Aorta (tissue), 5 donors: ENCODE results near the gene QRICH2. TPM values are rescaled to one million over a fixed set of nuclear protein-coding genes. Genes with fewer than 3 reads are reported as not detected.
"Not testable (repeated sequence)": the region's sequence is repeated elsewhere in the genome, so short reads cannot be mapped to it uniquely, and the experiment has no call there.

Experiments
- ATAC-seq: fragments of 200-7000 bp; cut with Tn5 transposase; one replicate; pipeline ENCODE4 v1.9.1; 2022; ENCODE audit warnings: moderate library complexity; ENCODE audit not compliant: low FRiP score
- DNase-seq, 2 donors: peaks; one replicate each; pipeline ENCODE4 v3.0.0-alpha.2; 2020
- H3K27ac ChIP-seq, 2 donors: one replicate each; pipeline ENCODE4 v1.5.1; 2013; ENCODE audit warnings: low read length in 2 of 2, mild to moderate bottlenecking in 2 of 2, moderate library complexity in 2 of 2, control low read depth in 1 of 2, inconsistent platforms in 1 of 2, low read depth in 1 of 2
- H3K27me3 ChIP-seq, 2 donors: one replicate each; pipeline ENCODE4 v1.6.1; 2013; ENCODE audit warnings: control low read depth in 1 of 2, low read length in 1 of 2, mild to moderate bottlenecking in 1 of 2, moderate library complexity in 1 of 2; ENCODE audit not compliant: insufficient read depth in 2 of 2, control insufficient read depth in 1 of 2
- H3K36me3 ChIP-seq, 2 donors: one replicate each; pipeline ENCODE4 v1.6.1; 2013; ENCODE audit warnings: control low read depth in 1 of 2, low read length in 1 of 2, mild to moderate bottlenecking in 1 of 2; ENCODE audit not compliant: insufficient read depth in 2 of 2, control insufficient read depth in 1 of 2
- H3K4me1 ChIP-seq, 2 donors: one replicate each; pipeline ENCODE4 v1.6.1; 2013; ENCODE audit warnings: low read length in 2 of 2, control low read depth in 1 of 2, mild to moderate bottlenecking in 1 of 2, moderate library complexity in 1 of 2; ENCODE audit not compliant: insufficient read depth in 2 of 2, control insufficient read depth in 1 of 2
- H3K4me3 ChIP-seq, 2 donors: one replicate each; pipeline ENCODE4 v1.5.1; 2013; ENCODE audit warnings: low read length in 2 of 2, control low read depth in 1 of 2, mild to moderate bottlenecking in 1 of 2
- H3K9me3 ChIP-seq: one replicate; pipeline ENCODE4 v1.6.1; 2013; ENCODE audit warnings: mild to moderate bottlenecking, low read length; ENCODE audit not compliant: control insufficient read depth
- WGBS, 2 donors: extraction: QIAGEN DNeasy Blood & Tissue Kit; methylation state at CpG; one replicate each; pipeline ENCODE4 v1.1.7; 2013; 5-methylcytosine and 5-hydroxymethylcytosine counted together
- intact Hi-C, 2 donors: fragments of 100-400 bp; cut with DNase I; formaldehyde crosslinking; loops; one replicate each; pipeline versions ENCODE4 v1.14.2 to v1.15.0; 2022
- polyA plus RNA-seq, 2 donors: library from polyadenylated mRNA; stranded (reverse); fragments of 200-250 nt; gene quantifications; one replicate each; pipeline ENCODE4 v1.2.3, GENCODE V29; 2013
- total RNA-seq, 2 donors: library from RNA; stranded (reverse); fragmentation: NEBNext Ultra II Directional; extraction: Animal tissue kit (Norgen Biotek cat#: 25700); gene quantifications; one replicate each; pipeline ENCODE4 v1.2.1, GENCODE V29; 2021
- donor health status: healthy with polysubstance abuse.
- donor health status: Bipolar disorder and iron deficiency.
- donor health status: DM: no; HTN: no; CAD: no.
- donor health status: DM: no; HTN: no; CAD: no.
- donor health status: DM: yes; HTN: yes; CAD: no.

Gene QRICH2
- total and polyA plus RNA-seq, 4 donors = 1.4 to 12.8 (median 3.8) TPM

DNA sequence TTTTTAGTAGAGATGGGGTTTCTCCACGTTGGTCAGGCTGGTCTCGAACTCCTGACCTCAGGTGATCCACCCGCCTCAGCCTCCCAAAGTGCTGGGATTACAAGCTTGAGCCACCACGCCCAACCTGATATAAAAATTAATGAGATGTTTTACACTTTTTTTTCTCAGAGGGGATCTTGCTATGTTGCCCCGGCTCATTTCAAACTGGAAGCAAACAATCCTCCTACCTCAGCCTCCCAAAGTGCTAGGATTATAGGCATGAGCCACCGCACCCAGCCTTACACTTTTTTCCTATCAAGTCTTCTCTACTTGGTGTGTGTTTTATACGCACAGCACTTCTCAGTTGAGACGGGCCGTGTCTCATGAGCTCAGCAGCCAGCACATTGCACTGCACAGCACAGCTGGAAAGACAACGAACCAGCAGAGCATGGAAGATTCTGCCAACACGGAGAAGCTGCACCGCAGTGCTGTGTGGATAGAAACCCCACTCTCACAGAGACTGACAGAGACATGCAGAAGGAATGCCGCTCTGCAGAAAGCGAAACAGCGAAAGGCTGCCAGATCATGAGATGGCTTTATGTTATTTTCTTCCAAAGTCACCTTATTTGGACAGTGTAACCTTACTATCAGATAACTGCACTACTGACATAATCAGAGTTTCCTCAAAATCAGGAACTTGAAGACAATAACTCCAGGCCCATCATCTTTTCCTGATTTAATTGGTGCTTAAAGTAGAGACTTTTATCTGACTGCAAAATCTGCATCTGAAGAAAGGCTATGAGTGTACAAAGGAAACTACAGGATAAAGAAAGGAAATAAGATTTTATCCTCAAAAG is 6.5 kb upstream of the QRICH2 start:
- intact Hi-C loops = no loop called here
- Histone ChIP-seq H3K9me3 (no peaks in the 10 kb centered on the region), H3K36me3 (peaks cover 6 to 13% of the 10 kb centered on the region in 2 donors), H3K27ac (no peak overlapping the region), H3K4me3 (no peak overlapping the region), H3K27me3 (no peaks in the 10 kb centered on the region), H3K4me1 (no peaks in the 10 kb centered on the region)
- peak in 1 of 2 donors; percentile 28 for DNase-seq
- WGBS, 2 donors = 92 to 94% methylated on average over 15 of the region's 15 CpGs
- peak; percentile 33 for ATAC-seq

GRCh38 chr17:76312735-76313134 is 4.7 kb upstream of the QRICH2 start:
- WGBS, 2 donors = 73 to 80% methylated on average over 9 of the region's 9 CpGs
- intact Hi-C loops = no loop called here
- no peak for ATAC-seq
- no peaks in the 10 kb centered on the region for H3K27me3 ChIP-seq
- H3K4me3 ChIP-seq = no peak overlapping the region
- no peaks in the 10 kb centered on the region for H3K9me3 ChIP-seq
- H3K4me1 ChIP-seq = no peaks in the 10 kb centered on the region
- DNase-seq = peak in 1 of 2 donors; percentile 17
- H3K27ac ChIP-seq = no peak overlapping the region
- H3K36me3 ChIP-seq = peaks cover 4 to 13% of the 10 kb centered on the region in 2 donors

DNA sequence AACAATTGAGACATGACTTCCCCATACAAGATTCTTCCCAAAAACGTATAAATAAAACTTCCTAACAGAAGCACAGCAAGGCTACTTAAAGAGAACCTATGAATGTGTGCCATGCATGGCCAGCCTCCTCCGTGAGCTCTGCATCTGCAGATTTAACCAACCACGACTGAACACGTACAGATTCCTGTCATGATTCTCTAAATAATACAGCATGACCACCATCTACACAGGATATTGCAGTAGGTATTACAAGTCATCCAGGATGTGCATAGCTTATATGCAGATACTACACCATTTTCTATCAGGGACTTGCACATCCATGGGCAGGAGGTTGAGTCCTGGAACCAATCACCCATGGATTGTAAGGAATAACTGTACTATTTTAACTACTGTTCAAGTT is 1.4 kb upstream of the QRICH2 start:
- DNase-seq (peak in 1 of 2 donors; percentile 13), ATAC-seq (no peak)
- intact Hi-C loops = loop anchor here in 1 of 2 donors (10.0 kb wide), 2 partner anchors 45 to 195 kb away; partner anchors contain the start of genes PRPSAP1 and RHBDF2
- Histone ChIP-seq H3K4me3 (no peak overlapping the region), H3K27ac (no peak overlapping the region), H3K27me3 (no peaks in the 10 kb centered on the region), H3K9me3 (no peaks in the 10 kb centered on the region), H3K4me1 (no peaks in the 10 kb centered on the region), H3K36me3 (peaks cover 4 to 15% of the 10 kb centered on the region in 2 donors)
- 86 to 88% methylated on average over 4 of the region's 4 CpGs for WGBS, 2 donors

DNA sequence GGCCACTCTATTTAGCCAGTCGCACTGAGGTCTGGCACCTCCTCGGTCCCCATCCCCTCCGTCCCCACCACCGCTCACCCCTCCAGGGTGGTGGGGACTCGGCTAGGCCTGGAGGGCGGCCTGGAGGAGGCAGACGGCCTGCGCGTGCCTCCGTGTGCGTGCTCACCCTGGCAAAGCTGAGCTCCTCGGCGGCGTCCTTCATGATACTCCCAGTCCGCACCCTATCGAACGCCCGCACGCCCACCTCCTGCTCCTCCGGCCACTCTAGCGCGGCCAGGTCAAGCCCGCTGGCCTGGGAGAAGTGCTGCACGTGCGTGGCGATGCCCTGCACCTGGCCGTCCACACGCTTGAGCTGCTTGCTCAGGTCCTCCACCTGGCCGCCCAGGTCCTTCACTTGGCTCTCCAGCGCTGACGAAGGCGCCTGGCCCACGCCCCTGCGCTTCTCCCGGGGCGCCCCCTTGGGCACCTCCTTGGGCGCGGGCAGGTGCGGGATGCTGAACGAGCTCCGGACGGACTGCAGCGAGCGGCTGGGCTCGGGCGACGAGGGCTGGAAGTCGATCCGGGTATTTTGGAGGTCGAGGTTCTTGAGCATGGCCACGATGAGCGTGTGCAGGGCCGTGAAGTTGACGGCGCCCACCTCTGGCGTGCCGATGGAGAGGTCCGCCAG is 644 bp downstream of the QRICH2 start:
- no peak overlapping the region for H3K27ac ChIP-seq
- H3K4me3 ChIP-seq = no peak overlapping the region
- 96 to 97% methylated on average over 58 of the region's 58 CpGs for WGBS, 2 donors
- peak in 1 of 2 donors; percentile 75 for DNase-seq
- H3K9me3 ChIP-seq = no peaks in the 10 kb centered on the region
- H3K36me3 ChIP-seq = peaks cover 4 to 7% of the 10 kb centered on the region in 2 donors
- peak; percentile 16 for ATAC-seq
- intact Hi-C loops = loop anchor here in 1 of 2 donors (10.0 kb wide), 2 partner anchors 47 to 197 kb away; partner anchors contain the start of genes PRPSAP1 and RHBDF2
- no peaks in the 10 kb centered on the region for H3K4me1 ChIP-seq
- H3K27me3 ChIP-seq = no peaks in the 10 kb centered on the region

GRCh38 chr17:76305135-76305454 is 3.0 kb downstream of the QRICH2 start:
- not testable (repeated sequence) for H3K36me3 ChIP-seq, H3K27me3 ChIP-seq, H3K4me1 ChIP-seq, ATAC-seq, H3K9me3 ChIP-seq, H3K27ac ChIP-seq, H3K4me3 ChIP-seq
- DNase-seq = peak in 1 of 2 donors; percentile 47
- intact Hi-C loops = loop anchor here in 1 of 2 donors (2.0 to 10.0 kb wide), 3 partner anchors 50 to 200 kb away; partner anchors contain the start of genes PRPSAP1 and RHBDF2
- 86 to 87% methylated on average over 3 of the region's 3 CpGs for WGBS, 2 donors

GRCh38 chr17:76304226-76305134 is 3.6 kb downstream of the QRICH2 start:
- H3K27me3 ChIP-seq = no peaks in the 10 kb centered on the region
- H3K9me3 ChIP-seq = no peaks in the 10 kb centered on the region
- intact Hi-C loops = loop anchor here in 1 of 2 donors (2.0 to 10.0 kb wide), 3 partner anchors 50 to 200 kb away; partner anchors contain the start of genes PRPSAP1 and RHBDF2
- H3K27ac ChIP-seq = no peak overlapping the region
- ATAC-seq = no peak
- H3K4me3 ChIP-seq = no peak overlapping the region
- H3K36me3 ChIP-seq = peaks cover 0 to 3% of the 10 kb centered on the region in 2 donors
- 85 to 86% methylated on average over 17 of the region's 17 CpGs for whole genome bisulfite sequencing, 2 donors
- H3K4me1 ChIP-seq = no peaks in the 10 kb centered on the region
- peak; percentile 13 to 64 for DNase-seq

- Histone ChIP-seq H3K27ac (no peak overlapping the region), H3K4me3 (no peak overlapping the region), H3K4me1 (no peaks in the 10 kb centered on the region), H3K36me3 (peaks cover 0 to 2% of the 10 kb centered on the region in 2 donors), H3K27me3 (no peaks in the 10 kb centered on the region), H3K9me3 (no peaks in the 10 kb centered on the region)
- intact Hi-C loops = loop anchor here in 1 of 2 donors (5.0 kb wide), 1 partner anchor 175 kb away; no protein-coding TSS in a partner anchor
- 92% methylated on average over 3 of the region's 3 CpGs for WGBS, 2 donors
- peak in 1 of 2 donors; percentile 9 for DNase-seq
- no peak for ATAC-seq
These were observed 10.6 kb downstream of the QRICH2 start for GRCh38 chr17:76297436-76297835.

DNA sequence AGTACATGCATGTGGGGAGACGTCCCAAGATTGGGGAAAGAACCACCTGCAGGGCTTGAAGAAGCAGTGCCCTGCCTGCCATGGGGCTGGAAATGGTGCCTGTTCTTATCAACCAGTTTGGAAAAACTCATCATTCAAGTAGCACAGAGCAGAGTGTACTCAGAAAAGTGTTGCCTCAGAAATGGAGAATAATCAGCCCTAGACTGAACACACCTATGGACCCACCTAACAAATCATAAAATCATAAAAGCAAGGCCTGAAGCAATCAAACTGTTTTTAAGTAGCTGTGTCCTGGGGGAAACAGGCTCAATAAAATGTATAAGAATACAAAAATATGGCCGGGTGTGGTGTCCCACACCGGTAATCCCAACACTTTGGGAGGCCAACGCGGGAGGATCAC is 11.2 kb downstream of the QRICH2 start:
- intact Hi-C loops = loop anchor here in 1 of 2 donors (5.0 kb wide), 1 partner anchor 175 kb away; no protein-coding TSS in a partner anchor
- H3K27me3 ChIP-seq = no peaks in the 10 kb centered on the region
- peaks cover 0 to 2% of the 10 kb centered on the region in 2 donors for H3K36me3 ChIP-seq
- DNase-seq = peak; percentile 7 to 12
- no peak for ATAC-seq
- no peaks in the 10 kb centered on the region for H3K4me1 ChIP-seq
- no peak overlapping the region for H3K4me3 ChIP-seq
- WGBS, 2 donors = 93 to 94% methylated on average over 5 of the region's 5 CpGs
- no peaks in the 10 kb centered on the region for H3K9me3 ChIP-seq
- H3K27ac ChIP-seq = no peak overlapping the region
